Calu3 (cell line): ENCODE measurements around the gene KRTAP10-12. TPM values are rescaled to one million over a fixed set of nuclear protein-coding genes. Genes with fewer than 3 reads are reported as not detected.

Experiments
- BruUV-seq: library from RNA; stranded (reverse); fragments of 400-500 nt; replicated peaks from 2 replicates; lab custom pipeline; 2021; lab: Mats Ljungman, UMichigan
- CTCF ChIA-PET: fragments of 300-600 bp; sonication (Branson Sonifier 250); formaldehyde crosslinking; loops from one replicate; lab custom pipeline; 2022; ENCODE audit warnings: antibody characterized with exemption; lab: Charles Lee
- DNase-seq: peaks from one replicate; pipeline ENCODE4 v3.0.0; 2022
- H3K27ac Mint-ChIP-seq: one replicate; pipeline ENCODE4 v1.8.0; 2022; ENCODE audit warnings: mixed read lengths; ENCODE audit not compliant: unreplicated experiment
- H3K27me3 Mint-ChIP-seq: one replicate; pipeline ENCODE4 v1.8.0; 2022; ENCODE audit warnings: mixed read lengths; ENCODE audit not compliant: unreplicated experiment
- H3K36me3 Mint-ChIP-seq: one replicate; pipeline ENCODE4 v1.8.0; 2022; ENCODE audit warnings: mild to moderate bottlenecking, moderate library complexity, mixed read lengths; ENCODE audit not compliant: insufficient read depth, unreplicated experiment
- H3K4me1 Mint-ChIP-seq: one replicate; pipeline ENCODE4 v1.8.0; 2022; ENCODE audit warnings: mild to moderate bottlenecking, low read depth, mixed read lengths; ENCODE audit not compliant: unreplicated experiment
- H3K4me3 Mint-ChIP-seq: one replicate; pipeline ENCODE4 v1.8.0; 2022; ENCODE audit warnings: mild to moderate bottlenecking, low read depth, moderate library complexity, mixed read lengths; ENCODE audit not compliant: unreplicated experiment
- H3K9me3 Mint-ChIP-seq: one replicate; pipeline ENCODE4 v1.8.0; 2022; ENCODE audit warnings: low read depth, mixed read lengths; ENCODE audit not compliant: unreplicated experiment
- intact Hi-C: fragments of 100-400 bp; cut with micrococcal nuclease; formaldehyde crosslinking; loops from one replicate; pipeline ENCODE4 v1.10.0; 2022; ENCODE audit not compliant: unreplicated experiment
- total RNA-seq: library from RNA; stranded (reverse); gene quantifications from 2 replicates; pipeline ENCODE4 v1.2.3, GENCODE V29; 2022
- TF ChIP-seq, protein P1 (sequence below): fragments of 200-600 bp; IDR thresholded peaks from one replicate; pipeline ENCODE4 v1.8.0; 2022; ENCODE audit warnings: antibody characterized with exemption; ENCODE audit not compliant: unreplicated experiment

Gene KRTAP10-12
- total RNA-seq, 1 experiment from 2014 or later = not detected

DNA sequence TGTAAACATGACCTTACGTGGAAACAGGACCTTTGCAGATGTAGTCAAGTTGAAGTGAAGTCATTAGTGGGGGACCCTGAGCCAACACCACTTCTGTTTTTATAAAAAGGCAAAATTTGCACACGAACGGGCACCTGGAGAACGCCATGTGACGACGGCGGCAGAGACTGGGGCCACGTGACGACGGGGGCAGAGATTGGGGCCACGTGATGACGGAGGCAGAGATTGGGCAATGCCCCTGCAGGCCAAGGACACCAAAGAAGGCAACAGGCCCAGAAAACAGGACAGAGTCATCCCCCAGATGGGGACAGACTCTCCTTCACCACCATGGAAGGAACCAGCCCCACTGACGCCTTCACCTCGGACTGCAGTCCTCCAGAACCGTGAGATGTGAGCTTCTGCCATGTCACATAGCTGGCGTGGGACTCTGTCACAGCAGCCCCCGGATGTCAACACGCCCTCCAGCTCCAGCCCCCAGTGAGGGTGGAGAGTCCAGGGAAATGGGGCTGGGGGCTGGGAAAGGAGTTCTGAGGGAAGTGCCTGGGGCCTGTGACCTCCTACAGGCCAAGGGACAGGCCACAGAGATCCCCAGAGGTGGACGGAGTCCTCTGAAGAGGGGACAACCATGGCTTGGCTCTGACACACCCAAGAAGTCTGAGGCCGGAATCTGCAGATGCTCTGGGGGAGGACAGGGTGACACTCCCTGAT is 46.6 kb upstream of the KRTAP10-12 start:
- DNase-seq = no peak
- no peaks in the 10 kb centered on the region for H3K4me1 Mint-ChIP-seq
- no peak overlapping the region for H3K4me3 Mint-ChIP-seq
- intact Hi-C loops = no loop called here
- CTCF ChIA-PET = no interaction called here
- H3K36me3 Mint-ChIP-seq = peaks cover 7% of the 10 kb centered on the region
- no peak overlapping the region for H3K27ac Mint-ChIP-seq
- no peaks in the 10 kb centered on the region for H3K9me3 Mint-ChIP-seq
- H3K27me3 Mint-ChIP-seq = peaks cover 80% of the 10 kb centered on the region
- BruUV-seq = no TSS peak
- TF ChIP-seq, protein P1, sequence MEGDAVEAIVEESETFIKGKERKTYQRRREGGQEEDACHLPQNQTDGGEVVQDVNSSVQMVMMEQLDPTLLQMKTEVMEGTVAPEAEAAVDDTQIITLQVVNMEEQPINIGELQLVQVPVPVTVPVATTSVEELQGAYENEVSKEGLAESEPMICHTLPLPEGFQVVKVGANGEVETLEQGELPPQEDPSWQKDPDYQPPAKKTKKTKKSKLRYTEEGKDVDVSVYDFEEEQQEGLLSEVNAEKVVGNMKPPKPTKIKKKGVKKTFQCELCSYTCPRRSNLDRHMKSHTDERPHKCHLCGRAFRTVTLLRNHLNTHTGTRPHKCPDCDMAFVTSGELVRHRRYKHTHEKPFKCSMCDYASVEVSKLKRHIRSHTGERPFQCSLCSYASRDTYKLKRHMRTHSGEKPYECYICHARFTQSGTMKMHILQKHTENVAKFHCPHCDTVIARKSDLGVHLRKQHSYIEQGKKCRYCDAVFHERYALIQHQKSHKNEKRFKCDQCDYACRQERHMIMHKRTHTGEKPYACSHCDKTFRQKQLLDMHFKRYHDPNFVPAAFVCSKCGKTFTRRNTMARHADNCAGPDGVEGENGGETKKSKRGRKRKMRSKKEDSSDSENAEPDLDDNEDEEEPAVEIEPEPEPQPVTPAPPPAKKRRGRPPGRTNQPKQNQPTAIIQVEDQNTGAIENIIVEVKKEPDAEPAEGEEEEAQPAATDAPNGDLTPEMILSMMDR = no peak

DNA sequence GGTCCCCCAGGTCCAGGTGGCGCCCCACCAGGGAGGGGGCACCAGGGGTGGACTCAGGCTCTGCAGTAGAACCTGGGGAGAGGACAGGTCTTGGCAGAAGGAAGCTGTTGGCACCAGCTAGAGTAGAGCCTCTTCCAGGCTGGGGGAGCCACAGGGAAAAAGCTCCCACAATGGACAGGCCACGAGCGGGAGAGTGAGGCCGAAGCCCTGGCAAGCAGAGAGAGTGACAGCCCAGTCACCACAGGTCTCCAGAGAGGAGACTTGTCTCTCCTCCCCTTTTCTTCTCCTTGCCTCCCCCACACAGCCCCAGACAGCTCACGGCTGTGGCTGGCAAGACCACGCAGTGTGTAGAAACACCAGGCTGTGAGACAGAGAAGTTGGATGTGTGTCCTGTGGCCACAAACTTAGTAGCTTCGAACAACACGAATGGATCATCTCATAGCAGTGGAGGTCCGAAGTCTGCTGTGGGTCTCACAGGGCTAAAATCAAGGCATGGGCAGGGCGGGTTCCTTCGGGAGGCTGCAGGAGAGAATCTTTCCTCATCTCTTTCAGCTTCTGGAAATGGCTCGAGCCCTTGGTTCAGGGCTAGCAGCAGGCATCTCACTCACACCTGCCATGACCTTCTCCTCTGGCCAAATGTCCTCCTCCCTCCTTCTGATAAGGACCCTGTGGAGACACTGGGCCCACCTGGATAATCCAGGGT is 45.8 kb upstream of the KRTAP10-12 start:
- CTCF ChIA-PET = no interaction called here
- Mint-ChIP-seq H3K27me3 (peaks cover 85% of the 10 kb centered on the region), H3K27ac (no peak overlapping the region), H3K4me3 (no peak overlapping the region), H3K36me3 (peaks cover 7% of the 10 kb centered on the region), H3K4me1 (no peaks in the 10 kb centered on the region), H3K9me3 (no peaks in the 10 kb centered on the region)
- BruUV-seq = no TSS peak
- no peak for DNase-seq
- intact Hi-C loops = no loop called here
- TF ChIP-seq, protein P1 = no peak

DNA sequence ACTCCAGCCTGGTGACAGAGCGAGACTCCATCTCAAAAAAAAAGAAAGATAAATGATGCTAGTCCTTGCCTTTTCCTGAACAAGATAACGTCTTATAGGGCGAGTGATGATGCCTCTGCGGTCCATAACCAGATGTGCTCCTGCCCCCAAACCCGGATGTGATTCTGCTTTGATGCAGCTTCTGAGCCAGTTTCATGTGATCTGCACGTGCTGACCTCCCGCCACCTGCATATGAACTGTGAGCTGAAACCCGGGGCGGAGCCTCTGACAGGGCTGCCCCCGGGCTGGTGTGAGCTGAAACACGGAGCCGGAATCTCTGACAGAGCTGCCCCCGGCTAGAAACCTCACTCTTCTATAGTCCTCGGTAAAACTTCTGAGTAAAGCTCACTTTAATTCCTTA is 43.8 kb upstream of the KRTAP10-12 start:
- CTCF ChIA-PET = no interaction called here
- BruUV-seq = no TSS peak

DNA sequence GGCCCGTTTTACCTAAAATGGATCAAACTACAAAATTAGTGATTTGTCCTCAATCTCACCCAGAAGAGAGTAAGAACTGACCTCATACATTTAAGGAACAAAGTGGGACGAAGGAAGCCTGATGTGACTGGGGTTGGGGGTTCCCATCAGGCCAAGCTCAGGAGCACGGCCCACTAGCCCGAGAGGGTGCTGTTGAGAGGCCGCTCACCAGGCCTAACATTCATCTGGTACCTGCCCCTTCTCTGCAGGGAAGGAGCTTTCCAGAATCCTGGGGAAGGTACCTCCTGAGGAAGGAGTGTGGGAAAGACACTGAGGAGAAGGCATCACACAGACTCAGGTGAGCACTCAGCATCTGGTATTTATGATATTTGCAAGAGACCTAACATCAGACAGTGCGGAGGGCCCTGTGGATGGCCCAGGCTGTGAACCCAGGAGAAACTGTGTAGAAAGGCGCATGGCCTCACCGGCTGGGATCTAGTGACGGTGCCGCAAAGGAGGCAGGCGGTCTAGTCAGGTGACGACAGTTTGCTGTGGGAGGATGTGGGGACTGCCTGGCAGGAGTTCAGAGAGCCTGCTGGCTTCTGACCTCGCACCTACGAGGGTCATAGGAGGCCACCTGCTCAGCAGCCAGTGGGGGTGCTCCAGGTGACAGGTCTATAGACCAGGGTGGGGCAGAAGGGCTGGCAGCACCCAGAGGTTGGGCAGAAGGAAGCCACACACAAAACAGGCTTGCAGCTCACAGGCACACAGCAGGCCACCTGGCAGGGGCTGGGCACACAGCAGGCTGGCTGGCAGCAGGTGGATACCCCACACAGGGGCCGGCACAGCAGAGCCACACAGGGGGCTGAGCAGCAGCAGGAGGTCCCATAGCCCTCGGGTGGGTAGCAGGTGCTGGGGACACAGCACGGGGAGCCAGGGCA is 43.1 kb upstream of the KRTAP10-12 start:
- intact Hi-C loops = no loop called here
- CTCF ChIA-PET = no interaction called here
- TF ChIP-seq, protein P1 = no peak
- DNase-seq = no peak
- H3K4me1 Mint-ChIP-seq = no peaks in the 10 kb centered on the region
- no TSS peak for BruUV-seq
- H3K4me3 Mint-ChIP-seq = no peak overlapping the region
- H3K27me3 Mint-ChIP-seq = peaks cover 89% of the 10 kb centered on the region
- H3K9me3 Mint-ChIP-seq = no peaks in the 10 kb centered on the region
- no peak overlapping the region for H3K27ac Mint-ChIP-seq
- peaks cover 3% of the 10 kb centered on the region for H3K36me3 Mint-ChIP-seq

More for the DNA sequence above, 43.8 kb upstream of the KRTAP10-12 start:
- intact Hi-C loops = no loop called here
- no peaks in the 10 kb centered on the region for H3K4me1 Mint-ChIP-seq
- peaks cover 3% of the 10 kb centered on the region for H3K36me3 Mint-ChIP-seq
- DNase-seq = no peak
- TF ChIP-seq, protein P1 = no peak
- no peak overlapping the region for H3K27ac Mint-ChIP-seq
- no peaks in the 10 kb centered on the region for H3K9me3 Mint-ChIP-seq
- peaks cover 85% of the 10 kb centered on the region for H3K27me3 Mint-ChIP-seq
- no peak overlapping the region for H3K4me3 Mint-ChIP-seq
